ENCODE results near the gene CACNA1A.
"Not testable (repeated sequence)": the region's sequence is repeated elsewhere in the genome, so short reads cannot be mapped to it uniquely, and the experiment has no call there.

CACNA1A gene

GRCh38 chr19:13506471-13506820 lies at the start of gene CACNA1A:
Gene CACNA1A, minus strand, starts transcription at chr19:13506479. Its CDS starts 255 bp downstream, at chr19:13506224.
- no peak for FAIRE-seq

- FAIRE-seq: no peak
Measured at GRCh38 chr19:13554506-13555240, 48.4 kb upstream of the CACNA1A start.

GRCh38 chr19:13553880-13554400 lies 47.7 kb upstream of the CACNA1A start:
- no peak for FAIRE-seq

GRCh38 chr19:13548131-13548530 lies 41.9 kb upstream of the CACNA1A start:
- no peak for FAIRE-seq

GRCh38 chr19:13547102-13547501 lies 40.8 kb upstream of the CACNA1A start:
- FAIRE-seq: no peak

- no peak for FAIRE-seq
Measured at GRCh38 chr19:13544423-13544822, 38.1 kb upstream of the CACNA1A start.

- no peak for FAIRE-seq
Measured at GRCh38 chr19:13541554-13541953, 35.3 kb upstream of the CACNA1A start.

GRCh38 chr19:13539332-13539731 lies 33.1 kb upstream of the CACNA1A start:
- no peak for FAIRE-seq

- no peak for FAIRE-seq
Measured at GRCh38 chr19:13538601-13539253, 32.4 kb upstream of the CACNA1A start.

GRCh38 chr19:13537454-13537853 lies 31.2 kb upstream of the CACNA1A start:
- FAIRE-seq: no peak

- FAIRE-seq: no peak
Measured at GRCh38 chr19:13530720-13531119, 24.4 kb upstream of the CACNA1A start.

- not testable (repeated sequence) for FAIRE-seq
Measured at GRCh38 chr19:13529721-13530120, 23.4 kb upstream of the CACNA1A start.

- FAIRE-seq: no peak
Measured at GRCh38 chr19:13526552-13526951, 20.3 kb upstream of the CACNA1A start.

GRCh38 chr19:13521066-13521465 lies 14.8 kb upstream of the CACNA1A start:
- no peak for FAIRE-seq

- FAIRE-seq: no peak
Measured at GRCh38 chr19:13511947-13512346, 5.7 kb upstream of the CACNA1A start.

GRCh38 chr19:13507053-13507611 lies 853 bp upstream of the CACNA1A start:
- no peak for FAIRE-seq

GRCh38 chr19:13505761-13506470 lies 363 bp downstream of the CACNA1A start:
- no peak for FAIRE-seq

- no peak for FAIRE-seq
Measured at GRCh38 chr19:13505164-13505695, 1.0 kb downstream of the CACNA1A start.

- FAIRE-seq: no peak
Measured at GRCh38 chr19:13503570-13504235, 2.6 kb downstream of the CACNA1A start.

- FAIRE-seq: no peak
Measured at GRCh38 chr19:13502231-13502630, 4.0 kb downstream of the CACNA1A start.

GRCh38 chr19:13499692-13500091 lies 6.6 kb downstream of the CACNA1A start:
- no peak for FAIRE-seq

Measured in endometrium (tissue), 2 donors.